GM13976 (cell line): ENCODE results near the gene GLB1L2.

Source experiments
- DNase-seq: peaks from one replicate; pipeline ENCODE4 v3.0.0; 2012; ENCODE audit warnings: low spot score
- in situ Hi-C: fragments of 300-500 bp; cut with MboI; formaldehyde crosslinking; loops from one replicate; pipeline ENCODE4 v1.12.0; 2022; ENCODE audit warnings: low sequenced_read_pairs, mixed read lengths, inconsistent platforms; ENCODE audit not compliant: unreplicated experiment
- TF ChIP-seq, protein P1 (sequence below): IDR thresholded peaks from 2 replicates; pipeline ENCODE4 v1.5.1; 2012; ENCODE audit warnings: borderline replicate concordance, mild to moderate bottlenecking; ENCODE audit not compliant: insufficient read depth; ENCODE audit errors: extremely low read depth, missing control alignments, control extremely low read depth

GLB1L2 gene

DNA sequence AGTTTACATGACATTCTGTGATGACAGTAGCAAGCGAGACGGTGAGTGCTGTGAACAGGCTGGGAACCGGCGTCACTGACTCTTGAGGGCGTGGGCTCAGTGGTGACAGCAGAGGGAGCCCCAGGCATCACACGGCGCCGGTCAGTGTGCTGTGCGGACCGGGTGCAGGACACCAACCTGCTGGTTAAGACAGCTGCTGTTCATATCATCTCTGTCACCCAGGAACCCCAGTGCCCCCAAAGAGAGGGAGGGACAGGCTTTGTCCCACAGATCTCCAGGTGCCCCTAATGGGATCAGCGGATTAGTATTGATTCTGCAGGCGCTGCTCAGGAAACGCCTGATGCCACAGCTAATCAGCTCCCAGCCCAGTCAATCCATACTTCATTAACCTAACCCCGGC is 61.9 kb downstream of the GLB1L2 start:
- TF ChIP-seq, protein P1, sequence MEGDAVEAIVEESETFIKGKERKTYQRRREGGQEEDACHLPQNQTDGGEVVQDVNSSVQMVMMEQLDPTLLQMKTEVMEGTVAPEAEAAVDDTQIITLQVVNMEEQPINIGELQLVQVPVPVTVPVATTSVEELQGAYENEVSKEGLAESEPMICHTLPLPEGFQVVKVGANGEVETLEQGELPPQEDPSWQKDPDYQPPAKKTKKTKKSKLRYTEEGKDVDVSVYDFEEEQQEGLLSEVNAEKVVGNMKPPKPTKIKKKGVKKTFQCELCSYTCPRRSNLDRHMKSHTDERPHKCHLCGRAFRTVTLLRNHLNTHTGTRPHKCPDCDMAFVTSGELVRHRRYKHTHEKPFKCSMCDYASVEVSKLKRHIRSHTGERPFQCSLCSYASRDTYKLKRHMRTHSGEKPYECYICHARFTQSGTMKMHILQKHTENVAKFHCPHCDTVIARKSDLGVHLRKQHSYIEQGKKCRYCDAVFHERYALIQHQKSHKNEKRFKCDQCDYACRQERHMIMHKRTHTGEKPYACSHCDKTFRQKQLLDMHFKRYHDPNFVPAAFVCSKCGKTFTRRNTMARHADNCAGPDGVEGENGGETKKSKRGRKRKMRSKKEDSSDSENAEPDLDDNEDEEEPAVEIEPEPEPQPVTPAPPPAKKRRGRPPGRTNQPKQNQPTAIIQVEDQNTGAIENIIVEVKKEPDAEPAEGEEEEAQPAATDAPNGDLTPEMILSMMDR = no peak
- DNase-seq = no peak
- in situ Hi-C loops = no loop called here

DNA sequence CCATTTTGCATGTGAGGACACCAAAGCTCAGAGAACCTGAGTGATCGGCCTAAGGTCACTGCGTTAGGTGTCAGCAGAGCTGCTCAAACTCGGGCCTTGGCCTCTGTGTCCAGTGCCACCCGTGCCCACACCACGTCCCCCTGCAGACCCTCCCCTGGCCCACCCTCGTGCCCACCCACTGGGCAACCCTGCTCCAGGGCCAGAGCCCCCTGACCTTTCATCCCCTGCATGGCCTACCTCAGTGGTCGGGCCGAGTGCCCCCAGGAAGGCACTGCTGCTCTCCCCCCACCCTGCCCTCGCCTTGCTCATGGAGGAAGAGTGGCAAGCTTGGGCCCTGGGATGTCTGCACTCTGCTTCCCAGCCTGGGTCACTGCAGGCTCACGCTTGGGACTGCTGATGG is 62.5 kb downstream of the GLB1L2 start:
- TF ChIP-seq, protein P1 = no peak
- no peak for DNase-seq
- in situ Hi-C loops = no loop called here

DNA sequence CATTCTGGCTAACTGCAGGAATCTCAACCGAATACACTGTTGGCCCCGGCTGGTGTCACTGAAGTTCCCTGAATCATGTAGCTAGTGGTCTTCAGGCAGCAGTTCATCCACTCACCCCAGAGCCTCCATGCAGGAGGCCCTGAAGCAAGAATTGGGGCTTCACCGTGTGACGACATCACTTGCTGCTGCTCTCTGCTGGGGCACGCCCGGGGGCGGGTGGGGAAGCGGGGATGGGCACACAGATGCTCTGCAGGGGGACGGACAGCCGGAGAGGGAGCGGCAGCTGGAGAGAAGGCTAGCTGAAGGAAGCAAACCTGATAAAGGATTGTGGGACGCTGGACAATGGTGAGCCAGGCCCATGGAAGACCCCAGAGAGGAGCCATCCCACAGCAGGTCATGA is 63.2 kb downstream of the GLB1L2 start:
- no peak for DNase-seq
- TF ChIP-seq, protein P1 = no peak
- in situ Hi-C loops = no loop called here

DNA sequence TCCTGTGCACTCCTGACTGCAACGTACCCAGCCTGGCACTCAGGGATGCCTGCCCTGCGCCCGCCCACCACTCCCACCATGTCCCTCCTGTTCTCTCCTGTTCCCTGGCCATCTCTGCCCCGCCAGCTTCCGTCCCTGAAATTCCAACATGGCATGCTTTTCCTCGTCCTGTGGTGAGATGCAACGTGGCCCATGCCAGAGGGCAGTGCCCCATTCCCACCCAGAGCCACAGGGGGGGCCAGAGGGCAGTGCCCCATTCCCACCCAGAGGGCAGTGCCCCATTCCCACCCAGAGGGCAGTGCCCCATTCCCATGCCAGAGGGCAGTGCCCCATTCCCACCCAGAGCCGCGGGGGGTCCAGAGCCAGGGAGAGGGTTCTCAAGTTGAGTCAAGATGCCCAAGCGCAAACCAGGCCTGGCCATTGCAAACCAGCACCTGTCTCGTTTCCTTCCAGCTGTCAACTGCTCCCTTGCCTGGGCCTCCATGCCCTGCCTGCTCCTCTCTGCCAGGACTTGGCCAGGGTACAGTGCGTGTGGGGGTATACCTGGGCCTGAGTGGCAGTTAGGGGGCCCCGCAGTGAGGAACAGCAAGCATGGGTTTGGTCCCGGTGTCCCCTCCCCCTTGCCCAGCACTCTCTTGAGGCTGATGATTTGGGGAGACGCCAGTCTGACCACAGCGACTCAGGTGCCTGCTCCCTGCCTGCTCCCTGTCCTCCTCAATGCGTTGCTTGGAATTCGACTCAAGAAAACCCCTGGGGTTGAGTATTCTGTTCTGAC is 65.7 kb downstream of the GLB1L2 start:
- in situ Hi-C loops = no loop called here
- no peak for DNase-seq
- TF ChIP-seq, protein P1 = no peak

DNA sequence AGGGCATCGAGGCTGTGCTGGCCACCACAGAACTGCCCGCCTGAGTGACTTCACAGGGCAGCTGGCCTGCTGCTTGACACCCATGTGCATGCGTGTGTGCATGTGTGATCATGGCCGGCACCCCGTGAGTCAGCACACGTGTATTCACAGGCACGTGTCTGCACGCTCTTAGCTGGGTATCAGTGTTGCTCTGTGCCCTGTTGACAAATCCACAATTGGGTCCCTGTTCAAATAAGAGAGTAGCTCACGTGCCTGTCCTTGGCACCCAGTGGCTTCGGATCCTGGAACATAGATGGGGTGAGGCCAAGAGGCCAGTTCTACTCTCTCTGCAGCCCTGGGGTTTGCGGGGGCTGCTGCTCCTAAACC is 66.3 kb downstream of the GLB1L2 start:
- in situ Hi-C loops = no loop called here
- DNase-seq = no peak
- TF ChIP-seq, protein P1 = no peak

DNA sequence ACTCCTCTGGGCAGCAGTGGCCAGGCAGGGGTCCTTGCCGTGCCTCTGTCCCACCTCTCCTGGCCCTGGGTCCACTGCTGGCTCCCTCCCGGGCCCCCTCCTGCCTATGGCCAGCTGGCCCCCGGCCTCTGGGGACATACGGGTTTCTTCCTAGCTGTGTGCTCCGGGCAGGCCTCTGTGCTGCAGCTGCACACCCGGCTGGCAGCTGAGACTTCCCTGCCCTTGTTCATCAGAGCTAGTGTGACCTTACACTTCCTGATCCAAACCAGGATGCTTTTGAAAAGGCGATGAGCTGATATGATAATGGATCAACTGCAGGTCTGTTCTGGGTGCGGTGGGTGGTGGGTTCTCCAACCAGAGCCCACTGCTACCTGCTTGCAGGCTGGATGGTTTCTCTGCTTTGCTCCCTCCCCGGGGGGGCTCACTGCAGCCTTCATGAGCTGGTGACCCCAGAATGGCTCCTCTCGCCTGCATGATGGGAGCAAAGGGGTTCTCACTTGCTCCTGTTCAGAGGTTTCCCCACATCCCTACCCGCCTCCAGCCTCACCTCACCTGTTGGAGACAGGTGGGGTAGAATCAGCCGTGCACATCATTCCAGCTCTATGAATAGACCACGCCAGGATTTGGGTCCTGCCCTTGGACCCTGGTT is 67.0 kb downstream of the GLB1L2 start:
- TF ChIP-seq, protein P1 = no peak
- in situ Hi-C loops = no loop called here
- no peak for DNase-seq
